ENCODE results near the gene GAS7. TPM values are rescaled to one million over a fixed set of nuclear protein-coding genes. Genes with fewer than 3 reads are reported as not detected.

The GAS7 gene
- under 0.01 TPM in 1 of 2 replicates, not detected in the other for total RNA-seq

GRCh38 chr17:10198509-10199249, at the start of gene GAS7:
Gene GAS7, minus strand, starts transcription at chr17:10198606.

GRCh38 chr17:9905078-9905415, 293.4 kb downstream of the GAS7 start, which contains the start of gene RCVRN:
Gene RCVRN, minus strand, starts transcription at chr17:9905271. Its CDS starts 91 bp downstream, at chr17:9905180.

Other genes starting within 250 kb of the GAS7 start
- gene MYH13, start 174.4 kb upstream of the GAS7 start, total RNA-seq = not detected in 2 replicates
- not detected in 2 replicates for gene MYH8, start 223.3 kb upstream of the GAS7 start, total RNA-seq